SK-N-MC (cell line): Measurements from ENCODE around the gene SLC52A3.

Experiments used
- EZH2 ChIP-seq: fragments of 200-600 bp; sonication (generic); IDR thresholded peaks from one replicate; pipeline ENCODE4 v1.6.1; 2017; ENCODE audit warnings: antibody characterized with exemption
- FOXP2 ChIP-seq: optimal IDR thresholded peaks from 2 replicates; pipeline ENCODE3; 2011; ENCODE audit warnings: mild to moderate bottlenecking, moderate library complexity; ENCODE audit not compliant: insufficient read depth; ENCODE audit errors: extremely low read length, control extremely low read depth
- POLR2AphosphoS5 ChIP-seq: IDR thresholded peaks from 2 replicates; pipeline ENCODE4 v1.6.1; 2012; ENCODE audit warnings: mild to moderate bottlenecking, low read depth, low read length, borderline replicate concordance

DNA sequence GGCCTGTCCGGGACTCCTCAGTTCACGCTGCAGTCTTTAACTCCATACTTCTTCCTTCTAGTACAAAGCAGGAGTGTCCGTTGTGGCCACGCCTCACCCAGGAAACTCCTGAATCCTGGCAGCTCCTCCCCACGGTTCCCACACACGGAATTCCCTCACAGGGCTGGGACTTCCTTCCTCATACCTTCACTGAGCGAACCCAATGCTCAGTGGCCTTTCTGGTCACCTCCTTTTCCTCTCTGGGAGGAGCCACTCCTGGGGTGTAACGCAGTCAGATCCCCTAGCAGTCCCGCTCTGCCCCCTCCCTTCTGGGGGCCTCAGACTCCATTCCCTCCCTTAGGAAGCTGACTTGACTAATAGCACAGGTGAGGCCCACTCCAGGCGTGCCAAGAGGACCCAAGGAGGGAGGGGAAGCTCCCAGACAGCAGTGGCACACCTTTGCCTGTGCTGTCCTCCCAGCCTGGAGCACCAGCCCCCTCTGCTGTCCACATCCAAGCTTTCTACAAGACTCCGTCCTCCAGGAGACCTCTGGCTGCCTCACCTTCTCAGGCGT lies at the start of gene SLC52A3:
- TF ChIP-seq POLR2AphosphoS5 (no peak), EZH2 (no peak), FOXP2 (no peak)
